Thoracic aorta (tissue), 2 donors: ENCODE measurements around the gene GPR119. TPM values are rescaled to one million over a fixed set of nuclear protein-coding genes. Genes with fewer than 3 reads are reported as not detected.

ENCODE experiments used
- ATAC-seq: fragments of 150-250 bp; one replicate; pipeline ENCODE4 v1.8.0; 2017; ENCODE audit warnings: low read depth; ENCODE audit not compliant: insufficient number of reproducible peaks, low FRiP score
- DNase-seq: peaks from one replicate; pipeline ENCODE4 v3.0.0-alpha.2; 2020; ENCODE audit warnings: low spot score
- H3K27ac ChIP-seq, 2 donors: fragments of 200-600 bp; sonication (generic); 1 replicate in 1 of 2; 2 replicates in 1 of 2; pipeline ENCODE4 v1.5.1; 2016; ENCODE audit warnings: mild to moderate bottlenecking in 2 of 2, moderate library complexity in 2 of 2
- H3K27me3 ChIP-seq: fragments of 200-600 bp; sonication (generic); replicated peaks from 2 replicates; pipeline ENCODE4 v1.6.0; 2016; ENCODE audit warnings: mild to moderate bottlenecking; ENCODE audit not compliant: insufficient read depth
- H3K36me3 ChIP-seq: fragments of 200-600 bp; sonication (generic); one replicate; pipeline ENCODE4 v1.5.1; 2016
- H3K4me1 ChIP-seq, 2 donors: fragments of 200-600 bp; sonication (generic); 1 replicate in 1 of 2; 2 replicates in 1 of 2; pipeline versions ENCODE4 v1.5.1 to v1.6.0; 2016; ENCODE audit warnings: low read depth in 2 of 2, mild to moderate bottlenecking in 1 of 2; ENCODE audit not compliant: control insufficient read depth in 1 of 2
- H3K4me3 ChIP-seq: fragments of 200-600 bp; sonication (generic); 2 replicates; pipeline ENCODE4 v1.5.1; 2016; ENCODE audit warnings: mild to moderate bottlenecking
- H3K9me3 ChIP-seq: fragments of 200-600 bp; sonication (generic); 2 replicates; pipeline ENCODE4 v1.5.1; 2016
- total RNA-seq, 2 donors: library from RNA; depleted of rRNA; stranded (reverse); fragments of >200 nt; gene quantifications; one replicate each; pipeline versions ENCODE4 v1.1.0 to v1.2.3, GENCODE V29; 2016
- TF ChIP-seq, protein P1 (sequence below): fragments of 200-600 bp; sonication (generic); IDR thresholded peaks from one replicate; pipeline ENCODE4 v1.5.1; 2019; ENCODE audit warnings: antibody characterized with exemption

Gene GPR119
- total RNA-seq, 2 donors from 2014 or later = not detected

DNA sequence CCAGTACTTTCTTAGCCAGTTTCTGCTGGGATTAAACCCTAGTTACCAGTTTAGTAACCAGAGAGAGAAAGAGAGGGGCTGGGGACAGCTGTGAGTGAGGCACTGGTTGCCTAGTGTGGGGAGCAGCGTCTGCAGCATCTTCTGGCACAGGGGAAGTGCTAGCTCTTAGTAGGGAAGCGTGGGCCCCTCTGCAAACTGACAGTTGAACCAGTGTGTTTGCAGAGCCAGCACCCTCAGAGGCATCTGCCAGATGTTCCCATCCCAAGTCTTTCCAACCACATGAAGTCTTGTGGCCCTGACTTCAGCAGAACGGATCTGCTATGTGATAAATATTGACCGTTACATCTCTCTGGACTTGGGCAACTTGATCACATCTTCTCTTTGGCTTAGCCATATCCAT lies 31.3 kb upstream of the GPR119 start:
- no peak for DNase-seq

GRCh38 chrX:130415201-130415600 lies 29.7 kb upstream of the GPR119 start:
- no peak overlapping the region for H3K27ac ChIP-seq
- no peaks in the 10 kb centered on the region for H3K36me3 ChIP-seq
- TF ChIP-seq, protein P1, sequence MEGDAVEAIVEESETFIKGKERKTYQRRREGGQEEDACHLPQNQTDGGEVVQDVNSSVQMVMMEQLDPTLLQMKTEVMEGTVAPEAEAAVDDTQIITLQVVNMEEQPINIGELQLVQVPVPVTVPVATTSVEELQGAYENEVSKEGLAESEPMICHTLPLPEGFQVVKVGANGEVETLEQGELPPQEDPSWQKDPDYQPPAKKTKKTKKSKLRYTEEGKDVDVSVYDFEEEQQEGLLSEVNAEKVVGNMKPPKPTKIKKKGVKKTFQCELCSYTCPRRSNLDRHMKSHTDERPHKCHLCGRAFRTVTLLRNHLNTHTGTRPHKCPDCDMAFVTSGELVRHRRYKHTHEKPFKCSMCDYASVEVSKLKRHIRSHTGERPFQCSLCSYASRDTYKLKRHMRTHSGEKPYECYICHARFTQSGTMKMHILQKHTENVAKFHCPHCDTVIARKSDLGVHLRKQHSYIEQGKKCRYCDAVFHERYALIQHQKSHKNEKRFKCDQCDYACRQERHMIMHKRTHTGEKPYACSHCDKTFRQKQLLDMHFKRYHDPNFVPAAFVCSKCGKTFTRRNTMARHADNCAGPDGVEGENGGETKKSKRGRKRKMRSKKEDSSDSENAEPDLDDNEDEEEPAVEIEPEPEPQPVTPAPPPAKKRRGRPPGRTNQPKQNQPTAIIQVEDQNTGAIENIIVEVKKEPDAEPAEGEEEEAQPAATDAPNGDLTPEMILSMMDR = no peak
- no peaks in the 10 kb centered on the region for H3K4me1 ChIP-seq
- H3K4me3 ChIP-seq = no peak overlapping the region
- H3K27me3 ChIP-seq = no peaks in the 10 kb centered on the region
- no peaks in the 10 kb centered on the region for H3K9me3 ChIP-seq
- DNase-seq (no peak), ATAC-seq (no peak)

More for the DNA sequence above, 31.3 kb upstream of the GPR119 start:
- no peak overlapping the region for H3K4me3 ChIP-seq
- H3K4me1 ChIP-seq = no peaks in the 10 kb centered on the region
- ATAC-seq = no peak
- TF ChIP-seq, protein P1 = no peak
- no peaks in the 10 kb centered on the region for H3K27me3 ChIP-seq
- no peaks in the 10 kb centered on the region for H3K9me3 ChIP-seq
- no peaks in the 10 kb centered on the region for H3K36me3 ChIP-seq
- H3K27ac ChIP-seq = no peak overlapping the region

DNA sequence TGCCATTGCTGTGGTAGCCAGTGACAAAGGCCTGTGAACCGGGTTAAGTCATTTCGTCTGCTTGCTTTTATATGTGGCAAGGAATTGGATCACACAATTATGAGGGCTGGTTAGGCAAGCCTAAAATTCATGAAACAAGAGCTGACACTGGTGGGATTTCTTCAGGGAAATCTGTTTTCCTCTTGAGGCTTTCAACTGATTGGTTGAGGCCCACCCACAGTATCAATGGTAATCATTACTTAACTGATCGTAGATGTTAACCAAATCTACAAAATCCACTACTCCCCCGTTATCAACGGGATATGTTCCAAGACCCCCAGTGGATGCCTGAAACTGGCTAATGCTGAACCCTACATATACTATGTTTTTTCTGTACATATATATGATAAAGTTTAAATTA lies 29.3 kb upstream of the GPR119 start:
- no peak overlapping the region for H3K27ac ChIP-seq
- TF ChIP-seq, protein P1 = no peak
- peaks cover 2% of the 10 kb centered on the region for H3K36me3 ChIP-seq
- ATAC-seq (no peak), DNase-seq (no peak)
- no peaks in the 10 kb centered on the region for H3K27me3 ChIP-seq
- H3K4me3 ChIP-seq = no peak overlapping the region
- H3K9me3 ChIP-seq = no peaks in the 10 kb centered on the region
- no peaks in the 10 kb centered on the region for H3K4me1 ChIP-seq

DNA sequence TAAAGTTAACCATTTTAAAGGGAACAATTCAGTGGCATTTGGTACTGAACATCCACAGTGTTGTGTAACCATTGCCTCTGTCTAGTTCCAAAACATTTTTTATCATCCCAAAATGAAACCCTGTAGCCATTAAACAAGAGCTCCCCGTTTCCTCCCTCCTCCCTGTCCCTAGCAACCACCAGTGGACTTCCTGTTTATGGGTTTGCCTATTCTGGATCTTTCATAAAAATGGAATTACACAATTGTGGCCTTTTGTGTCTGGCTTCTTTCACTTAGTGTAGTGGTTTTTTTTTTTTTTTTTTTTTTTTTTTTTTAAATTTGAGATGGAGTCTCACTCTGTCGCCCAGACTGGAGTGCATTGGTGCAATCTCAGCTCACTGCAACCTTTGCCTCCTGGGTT lies 27.9 kb upstream of the GPR119 start:
- H3K4me1 ChIP-seq = no peaks in the 10 kb centered on the region
- H3K27me3 ChIP-seq = no peaks in the 10 kb centered on the region
- TF ChIP-seq, protein P1 = no peak
- H3K9me3 ChIP-seq = no peaks in the 10 kb centered on the region
- peaks cover 6% of the 10 kb centered on the region for H3K36me3 ChIP-seq
- H3K27ac ChIP-seq = no peak overlapping the region
- no peak for DNase-seq
- no peak overlapping the region for H3K4me3 ChIP-seq
- ATAC-seq = no peak

DNA sequence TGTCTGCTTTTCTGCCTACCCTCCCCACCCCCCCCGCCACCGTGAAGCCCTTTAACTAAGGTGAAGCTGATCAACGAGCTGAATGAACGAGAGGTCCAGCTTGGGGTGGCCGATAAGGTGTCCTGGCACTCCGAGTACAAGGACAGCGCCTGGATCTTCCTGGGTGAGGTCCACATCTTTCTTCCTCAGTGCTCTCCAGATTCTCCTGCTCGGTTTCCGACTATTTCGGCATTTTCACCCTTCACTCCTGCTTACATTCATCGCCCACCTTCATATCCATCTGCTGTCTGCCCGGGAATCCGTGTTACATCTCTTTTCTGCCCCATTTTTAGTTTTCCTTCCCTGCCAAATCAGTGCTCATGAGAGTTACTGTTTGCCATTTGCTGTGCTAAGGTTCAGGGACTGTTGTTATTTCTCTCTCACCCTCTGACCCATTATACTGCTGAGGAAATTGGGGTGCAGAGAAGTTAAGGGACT lies 16.8 kb upstream of the GPR119 start:
- H3K27me3 ChIP-seq = no peaks in the 10 kb centered on the region
- ATAC-seq (no peak), DNase-seq (no peak)
- no peaks in the 10 kb centered on the region for H3K36me3 ChIP-seq
- peaks cover 5 to 11% of the 10 kb centered on the region in 2 donors for H3K4me1 ChIP-seq
- H3K4me3 ChIP-seq = peak overlapping the region; percentile 74
- no peaks in the 10 kb centered on the region for H3K9me3 ChIP-seq
- TF ChIP-seq, protein P1 = no peak
- H3K27ac ChIP-seq = peak overlapping the region; percentile 12 to 70
